ENCODE data around the gene CAPS. TPM values are rescaled to one million over a fixed set of nuclear protein-coding genes. Genes with fewer than 3 reads are reported as not detected.

Gene CAPS
- total RNA-seq, 2 experiments from 2014 or later: 11.8 to 12.5 TPM

DNA sequence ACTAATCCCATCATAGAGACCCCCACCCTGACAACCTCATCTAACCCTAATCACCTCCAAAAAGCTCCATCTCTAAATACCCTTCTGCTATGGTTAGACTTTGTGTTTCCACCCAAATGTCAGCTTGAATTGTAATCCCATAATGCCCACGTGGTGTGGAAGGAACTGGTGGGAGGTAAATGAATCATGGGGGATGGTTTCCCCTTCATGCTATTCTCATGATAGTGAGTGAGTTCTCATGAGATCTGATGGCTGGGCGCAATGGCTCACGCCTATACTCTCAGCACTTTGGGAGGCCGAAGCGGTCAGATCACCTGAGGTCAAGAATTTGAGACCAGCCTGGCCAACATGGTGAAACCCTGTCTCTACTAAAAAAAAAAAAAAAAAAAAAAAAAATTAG lies 6.8 kb upstream of the CAPS start:
- Mint-ChIP-seq H3K4me3 (no peak overlapping the region), H3K36me3 (ENCODE audit: low read depth) (peaks cover 9% of the 10 kb centered on the region), H3K27ac (no peak overlapping the region), H3K4me1 (peaks cover 22% of the 10 kb centered on the region), H3K9me3 (no peaks in the 10 kb centered on the region), H3K27me3 (no peaks in the 10 kb centered on the region)
- POLR2A ChIA-PET: no interaction called here
- DNase-seq: no peak
- CTCF ChIA-PET: interaction anchor here (1.6 kb wide), 1 partner anchor 103 kb away, joined by 3 read pairs; no protein-coding TSS in a partner anchor

GRCh38 chr19:5908773-5909442 lies 5.1 kb upstream of the CAPS start:
- H3K9me3 Mint-ChIP-seq: no peaks in the 10 kb centered on the region
- H3K27ac Mint-ChIP-seq: no peak overlapping the region
- POLR2A ChIA-PET: no interaction called here
- H3K4me1 Mint-ChIP-seq: peaks cover 12% of the 10 kb centered on the region
- peaks cover 6% of the 10 kb centered on the region for H3K36me3 Mint-ChIP-seq (ENCODE audit: low read depth)
- no peak overlapping the region for H3K4me3 Mint-ChIP-seq
- CTCF ChIA-PET: interaction anchor here (1.6 kb wide), 1 partner anchor 105 kb away, joined by 3 read pairs; no protein-coding TSS in a partner anchor
- no peak for DNase-seq
- H3K27me3 Mint-ChIP-seq: no peaks in the 10 kb centered on the region

- Mint-ChIP-seq H3K9me3 (no peaks in the 10 kb centered on the region), H3K27me3 (no peaks in the 10 kb centered on the region), H3K4me1 (peaks cover 11% of the 10 kb centered on the region), H3K36me3 (ENCODE audit: low read depth) (peaks cover 6% of the 10 kb centered on the region), H3K4me3 (no peak overlapping the region), H3K27ac (no peak overlapping the region)
- DNase-seq: no peak
- ChIA-PET POLR2A (no interaction called here), CTCF (no interaction called here)
Measured at GRCh38 chr19:5910638-5910907, 3.5 kb upstream of the CAPS start.

GRCh38 chr19:5911366-5911765 lies 2.7 kb upstream of the CAPS start:
- Mint-ChIP-seq H3K27me3 (no peaks in the 10 kb centered on the region), H3K27ac (no peak overlapping the region), H3K9me3 (no peaks in the 10 kb centered on the region), H3K36me3 (ENCODE audit: low read depth) (peaks cover 9% of the 10 kb centered on the region), H3K4me1 (peaks cover 7% of the 10 kb centered on the region), H3K4me3 (no peak overlapping the region)
- CTCF ChIA-PET: no interaction called here
- no peak for DNase-seq
- POLR2A ChIA-PET: interaction anchor here (0.8 kb wide), 1 partner anchor 38 kb away, joined by 5 read pairs; no protein-coding TSS in a partner anchor

GRCh38 chr19:5914358-5914774 lies 312 bp downstream of the CAPS start:
- CTCF ChIA-PET: no interaction called here
- no peaks in the 10 kb centered on the region for H3K27me3 Mint-ChIP-seq
- H3K27ac Mint-ChIP-seq: no peak overlapping the region
- no peaks in the 10 kb centered on the region for H3K9me3 Mint-ChIP-seq
- POLR2A ChIA-PET: no interaction called here
- H3K4me3 Mint-ChIP-seq: no peak overlapping the region
- no peak for DNase-seq
- peaks cover 12% of the 10 kb centered on the region for H3K36me3 Mint-ChIP-seq (ENCODE audit: low read depth)
- H3K4me1 Mint-ChIP-seq: no peaks in the 10 kb centered on the region

DNA sequence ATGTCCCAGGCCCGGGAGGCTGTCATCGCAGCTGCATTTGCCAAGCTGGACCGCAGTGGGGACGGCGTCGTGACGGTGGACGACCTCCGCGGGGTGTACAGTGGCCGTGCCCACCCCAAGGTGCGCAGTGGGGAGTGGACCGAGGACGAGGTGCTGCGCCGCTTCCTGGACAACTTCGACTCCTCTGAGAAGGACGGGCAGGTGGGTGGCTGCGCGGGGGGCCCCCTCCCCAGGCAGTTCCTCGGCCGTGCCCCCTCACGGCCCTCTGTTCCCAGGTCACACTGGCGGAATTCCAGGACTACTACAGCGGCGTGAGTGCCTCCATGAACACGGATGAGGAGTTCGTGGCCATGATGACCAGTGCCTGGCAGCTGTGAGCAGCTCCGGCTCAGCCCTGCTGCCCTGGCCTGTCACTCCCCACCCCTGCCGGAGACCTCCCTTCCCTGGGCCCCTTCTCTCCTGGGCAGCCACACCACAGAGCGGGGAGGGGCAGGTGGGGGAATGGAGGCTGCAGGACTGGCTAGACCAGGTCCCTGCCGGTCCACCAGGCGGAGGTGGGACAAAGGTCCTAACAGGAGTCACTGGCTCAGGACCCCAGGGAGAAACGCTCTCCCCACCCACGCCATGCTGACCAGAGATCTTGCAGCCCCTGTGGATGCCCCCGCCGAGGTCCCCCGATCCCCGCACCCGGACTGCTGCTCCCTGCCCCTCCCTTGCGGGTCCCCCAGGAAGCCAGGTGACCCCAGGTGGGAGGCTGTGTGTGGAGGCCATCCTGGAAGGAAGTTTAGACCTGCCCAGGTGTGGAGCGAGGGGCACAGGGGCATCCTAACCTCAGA lies 1.1 kb downstream of the CAPS start:
- no peak overlapping the region for H3K27ac Mint-ChIP-seq
- POLR2A ChIA-PET: no interaction called here
- H3K4me3 Mint-ChIP-seq: no peak overlapping the region

GRCh38 chr19:5915782-5916165 lies 1.7 kb downstream of the CAPS start:
- Mint-ChIP-seq H3K36me3 (ENCODE audit: low read depth) (peaks cover 10% of the 10 kb centered on the region), H3K9me3 (no peaks in the 10 kb centered on the region), H3K4me3 (no peak overlapping the region), H3K4me1 (no peaks in the 10 kb centered on the region), H3K27ac (no peak overlapping the region), H3K27me3 (no peaks in the 10 kb centered on the region)
- ChIA-PET POLR2A (no interaction called here), CTCF (no interaction called here)
- DNase-seq: no peak

More for the DNA sequence above, 1.1 kb downstream of the CAPS start:
- DNase-seq: no peak
- Mint-ChIP-seq H3K27me3 (no peaks in the 10 kb centered on the region), H3K9me3 (no peaks in the 10 kb centered on the region), H3K36me3 (ENCODE audit: low read depth) (peaks cover 10% of the 10 kb centered on the region), H3K4me1 (no peaks in the 10 kb centered on the region)
- CTCF ChIA-PET: no interaction called here

DNA sequence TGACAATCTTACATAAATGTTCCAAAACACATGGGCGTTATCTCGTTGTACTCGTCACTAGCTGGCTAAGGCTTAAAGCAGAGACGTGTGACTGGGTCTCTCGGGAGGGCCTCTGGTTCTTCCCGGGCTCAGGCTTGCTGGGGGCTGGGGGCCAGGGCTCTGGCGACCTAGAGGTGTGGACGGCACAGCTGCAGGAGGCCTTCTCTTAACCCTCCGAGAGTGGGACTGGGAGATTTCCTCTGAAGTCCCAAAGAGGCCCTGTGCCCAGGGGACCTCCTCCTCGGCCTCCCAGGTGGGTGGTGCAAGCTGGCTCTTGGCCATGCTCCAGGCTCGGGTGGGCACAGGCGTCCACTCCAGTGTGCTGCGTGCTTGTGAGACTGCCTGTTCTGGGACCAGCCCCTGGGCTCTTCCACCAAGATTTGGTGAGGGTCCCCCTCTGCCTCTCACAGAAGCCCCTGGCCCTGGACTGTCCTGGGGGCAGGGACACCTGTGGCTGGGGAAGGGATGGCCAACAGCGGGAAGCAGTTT lies 2.2 kb downstream of the CAPS start:
- POLR2A ChIA-PET: no interaction called here
- no peak for DNase-seq
- Mint-ChIP-seq H3K9me3 (no peaks in the 10 kb centered on the region), H3K4me1 (no peaks in the 10 kb centered on the region), H3K27ac (no peak overlapping the region), H3K36me3 (ENCODE audit: low read depth) (peaks cover 10% of the 10 kb centered on the region), H3K27me3 (no peaks in the 10 kb centered on the region), H3K4me3 (no peak overlapping the region)
- CTCF ChIA-PET: no interaction called here

- no peak for DNase-seq
- Mint-ChIP-seq H3K9me3 (no peaks in the 10 kb centered on the region), H3K4me1 (no peaks in the 10 kb centered on the region), H3K36me3 (ENCODE audit: low read depth) (peaks cover 14% of the 10 kb centered on the region), H3K27ac (no peak overlapping the region), H3K27me3 (no peaks in the 10 kb centered on the region), H3K4me3 (no peak overlapping the region)
- CTCF ChIA-PET: no interaction called here
- POLR2A ChIA-PET: no interaction called here
Measured at GRCh38 chr19:5917431-5918107, 3.5 kb downstream of the CAPS start.

GRCh38 chr19:5918463-5919079 lies 4.5 kb downstream of the CAPS start:
- H3K4me1 Mint-ChIP-seq: no peaks in the 10 kb centered on the region
- H3K9me3 Mint-ChIP-seq: no peaks in the 10 kb centered on the region
- no peaks in the 10 kb centered on the region for H3K27me3 Mint-ChIP-seq
- no peak overlapping the region for H3K27ac Mint-ChIP-seq
- CTCF ChIA-PET: no interaction called here
- no peak overlapping the region for H3K4me3 Mint-ChIP-seq
- POLR2A ChIA-PET: no interaction called here
- peaks cover 22% of the 10 kb centered on the region for H3K36me3 Mint-ChIP-seq (ENCODE audit: low read depth)
- no peak for DNase-seq

DNA sequence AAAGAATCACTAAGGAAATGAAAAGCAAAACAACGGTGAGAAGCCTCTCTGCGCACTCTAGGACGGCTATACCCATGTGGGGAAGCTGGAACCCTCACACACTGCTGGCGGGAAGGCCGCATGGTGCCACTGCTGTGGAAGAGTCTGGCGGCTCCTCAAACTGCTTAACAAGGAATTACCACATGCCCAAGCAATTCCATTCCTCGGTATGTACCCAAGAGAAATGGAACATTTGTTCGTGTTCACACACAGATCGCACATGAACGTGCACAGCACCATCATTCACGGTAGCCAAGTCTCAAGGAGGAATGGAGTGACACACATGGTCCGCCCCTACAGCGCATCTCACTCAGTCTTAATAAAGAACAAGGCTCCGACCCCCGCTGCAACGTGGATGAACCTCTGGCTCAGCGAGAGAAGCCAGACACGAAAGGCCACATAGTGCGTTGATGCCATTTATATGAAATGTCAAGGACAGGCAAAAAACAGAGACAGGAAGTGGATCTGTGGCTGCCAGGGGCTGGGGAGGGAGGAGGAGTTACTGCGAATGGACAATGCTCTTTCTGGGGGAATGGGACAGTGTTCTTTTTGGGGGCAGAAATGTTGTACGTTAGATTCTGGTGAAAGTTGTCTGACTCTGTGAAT lies 7.6 kb downstream of the CAPS start:
- POLR2A ChIA-PET: no interaction called here
- Mint-ChIP-seq H3K27me3 (no peaks in the 10 kb centered on the region), H3K36me3 (ENCODE audit: low read depth) (peaks cover 33% of the 10 kb centered on the region), H3K27ac (no peak overlapping the region), H3K4me3 (no peak overlapping the region), H3K9me3 (no peaks in the 10 kb centered on the region), H3K4me1 (no peaks in the 10 kb centered on the region)
- CTCF ChIA-PET: no interaction called here
- DNase-seq: no peak

DNA sequence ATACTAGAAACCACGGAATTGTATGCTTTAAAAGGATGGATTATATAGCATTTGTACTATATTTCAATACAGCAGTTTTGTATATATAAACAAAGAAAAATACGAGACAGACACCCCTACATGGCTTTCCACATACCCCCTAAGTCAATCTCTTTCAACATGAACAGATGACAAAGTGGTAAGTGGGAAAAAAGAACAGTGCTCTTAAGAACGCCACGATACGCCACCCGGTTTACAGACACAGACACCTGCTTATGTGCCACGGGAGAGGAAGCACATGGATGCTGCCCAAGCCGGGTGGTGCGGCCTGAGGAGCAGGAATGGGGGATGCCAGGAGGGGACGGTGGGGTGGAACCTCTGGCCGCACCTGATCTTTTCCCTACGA lies 8.1 kb downstream of the CAPS start:
- Mint-ChIP-seq H3K27me3 (no peaks in the 10 kb centered on the region), H3K9me3 (no peaks in the 10 kb centered on the region), H3K4me1 (no peaks in the 10 kb centered on the region), H3K27ac (no peak overlapping the region), H3K36me3 (ENCODE audit: low read depth) (peaks cover 33% of the 10 kb centered on the region), H3K4me3 (no peak overlapping the region)
- ChIA-PET CTCF (no interaction called here), POLR2A (no interaction called here)
- no peak for DNase-seq

DNA sequence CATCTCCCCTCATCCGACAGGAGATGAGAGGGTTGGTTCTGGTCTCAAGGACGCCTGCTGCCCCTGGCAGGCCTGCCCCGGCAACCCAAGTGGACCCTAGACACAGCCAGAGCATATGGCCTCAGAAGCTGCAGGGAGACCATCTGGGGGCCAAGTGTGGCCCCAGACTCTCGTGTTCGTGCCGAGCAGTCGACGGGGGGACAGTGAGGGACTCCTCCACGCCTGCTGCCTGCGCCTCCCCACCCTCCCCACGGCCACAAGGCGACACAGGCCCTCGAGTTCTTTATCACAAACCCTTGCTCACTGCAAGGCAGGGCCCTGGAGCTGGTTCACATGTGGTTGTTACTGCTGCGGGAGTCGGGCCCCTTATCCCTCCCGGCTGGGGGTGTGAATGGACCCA lies 9.3 kb downstream of the CAPS start:
- Mint-ChIP-seq H3K36me3 (ENCODE audit: low read depth) (peaks cover 39% of the 10 kb centered on the region), H3K27me3 (no peaks in the 10 kb centered on the region), H3K4me1 (no peaks in the 10 kb centered on the region), H3K9me3 (no peaks in the 10 kb centered on the region), H3K4me3 (no peak overlapping the region), H3K27ac (no peak overlapping the region)
- POLR2A ChIA-PET: no interaction called here
- CTCF ChIA-PET: no interaction called here
- DNase-seq: no peak

Measured in activated CD4-positive, alpha-beta memory T cell treated with anti-CD3 and anti-CD28 coated beads, Interleukin-2, amount 10 ng/mL, durations not matched to agents 7 days and 5 days (primary cell).